Karpas-422 (cell line): ENCODE data around the gene OR2A25. TPM values are rescaled to one million over a fixed set of nuclear protein-coding genes. Genes with fewer than 3 reads are reported as not detected.
"Not testable (repeated sequence)": the region's sequence is repeated elsewhere in the genome, so short reads cannot be mapped to it uniquely, and the experiment has no call there.

Source experiments
- DNase-seq: peaks from one replicate; pipeline ENCODE4 v3.0.0-alpha.2; 2015
- H2AFZ ChIP-seq: fragments of 200-600 bp; sonication (generic); 2 replicates; pipeline ENCODE4 v1.6.1; 2014; ENCODE audit warnings: antibody characterized with exemption, low read length, mixed read lengths
- H3K27ac ChIP-seq: fragments of 200-600 bp; sonication (generic); 2 replicates; pipeline ENCODE4 v1.5.1; 2014; ENCODE audit warnings: mild to moderate bottlenecking, low read length, moderate library complexity
- H3K27me3 ChIP-seq: fragments of 200-600 bp; sonication (generic); 2 replicates; pipeline ENCODE4 v1.6.1; 2014; ENCODE audit warnings: low read length, mixed read lengths
- H3K36me3 ChIP-seq: fragments of 200-600 bp; sonication (generic); 2 replicates; pipeline ENCODE4 v1.6.1; 2014; ENCODE audit warnings: low read length, mixed read lengths; ENCODE audit not compliant: insufficient read depth
- H3K4me1 ChIP-seq: fragments of 200-600 bp; sonication (generic); 2 replicates; pipeline ENCODE4 v1.6.1; 2014; ENCODE audit warnings: mild to moderate bottlenecking, low read length, mixed read lengths
- H3K4me2 ChIP-seq: fragments of 200-600 bp; sonication (generic); 2 replicates; pipeline ENCODE4 v1.6.1; 2014; ENCODE audit warnings: low read length, low read depth, mild to moderate bottlenecking; ENCODE audit not compliant: poor library complexity, severe bottlenecking
- H3K4me3 ChIP-seq: fragments of 200-600 bp; sonication (generic); 2 replicates; pipeline ENCODE4 v1.5.1; 2014; ENCODE audit warnings: mild to moderate bottlenecking, antibody characterized with exemption, low read length, mixed read lengths
- H3K79me2 ChIP-seq: fragments of 200-600 bp; sonication (generic); 2 replicates; pipeline ENCODE4 v1.6.1; 2014; ENCODE audit warnings: mild to moderate bottlenecking, low read length, mixed read lengths
- H3K9ac ChIP-seq: fragments of 200-600 bp; sonication (generic); 2 replicates; pipeline ENCODE4 v1.6.0; 2014; ENCODE audit warnings: low read length
- H3K9me2 ChIP-seq: fragments of 200-600 bp; sonication (generic), shearing (Covaris generic); replicated peaks from 2 replicates; pipeline ENCODE4 v1.6.0; 2014; ENCODE audit warnings: mild to moderate bottlenecking, low read length, moderate library complexity; ENCODE audit not compliant: insufficient read depth
- H3K9me3 ChIP-seq: fragments of 300-700, 200-600 bp; sonication (generic); 2 replicates; pipeline ENCODE4 v1.6.1; 2014; ENCODE audit warnings: low read length, mixed read lengths
- H4K20me1 ChIP-seq: fragments of 200-600 bp; sonication (generic); 2 replicates; pipeline ENCODE4 v1.6.1; 2014; ENCODE audit warnings: mild to moderate bottlenecking, antibody characterized with exemption, low read length, low read depth; ENCODE audit not compliant: insufficient read depth
- total RNA-seq: library from RNA; depleted of rRNA; stranded (reverse); fragments of >200 nt; shearing (Covaris generic); gene quantifications from 2 replicates; pipeline ENCODE4 v1.2.3, GENCODE V29; 2014; ENCODE audit warnings: low replicate concordance

The OR2A25 gene
- total RNA-seq, 1 experiment from 2014 or later: not detected

GRCh38 chr7:144049491-144049890 is 20.1 kb upstream of the OR2A25 start:
- Histone ChIP-seq H2AFZ (no peak overlapping the region), H4K20me1 (no peaks in the 10 kb centered on the region), H3K9me3 (no peaks in the 10 kb centered on the region), H3K9ac (no peak overlapping the region), H3K9me2 (no peaks in the 10 kb centered on the region), H3K4me1 (no peaks in the 10 kb centered on the region), H3K4me3 (no peak overlapping the region), H3K27me3 (no peaks in the 10 kb centered on the region), H3K27ac (no peak overlapping the region), H3K79me2 (no peaks in the 10 kb centered on the region), H3K36me3 (no peaks in the 10 kb centered on the region), H3K4me2 (no peak overlapping the region)
- no peak for DNase-seq

- no peak for DNase-seq
- Histone ChIP-seq H3K27ac (no peak overlapping the region), H3K9me3 (no peaks in the 10 kb centered on the region), H3K27me3 (no peaks in the 10 kb centered on the region), H3K36me3 (no peaks in the 10 kb centered on the region), H3K4me3 (no peak overlapping the region), H2AFZ (no peak overlapping the region), H4K20me1 (no peaks in the 10 kb centered on the region), H3K4me1 (no peaks in the 10 kb centered on the region), H3K79me2 (no peaks in the 10 kb centered on the region), H3K4me2 (no peak overlapping the region), H3K9me2 (no peaks in the 10 kb centered on the region), H3K9ac (no peak overlapping the region)
These were observed 19.5 kb upstream of the OR2A25 start for GRCh38 chr7:144050093-144050492.

- not testable (repeated sequence) for H3K4me3 ChIP-seq, H2AFZ ChIP-seq, H3K36me3 ChIP-seq, H3K27ac ChIP-seq, H3K9me2 ChIP-seq, H4K20me1 ChIP-seq, H3K4me2 ChIP-seq, DNase-seq, H3K4me1 ChIP-seq, H3K79me2 ChIP-seq, H3K27me3 ChIP-seq, H3K9me3 ChIP-seq, H3K9ac ChIP-seq
These were observed 18.7 kb upstream of the OR2A25 start for GRCh38 chr7:144050884-144051283.

GRCh38 chr7:144057954-144058353 is 11.7 kb upstream of the OR2A25 start:
- H3K36me3 ChIP-seq: no peaks in the 10 kb centered on the region
- DNase-seq: no peak
- H3K27me3 ChIP-seq: no peaks in the 10 kb centered on the region
- no peak overlapping the region for H3K4me3 ChIP-seq
- H3K27ac ChIP-seq: no peak overlapping the region
- no peaks in the 10 kb centered on the region for H3K79me2 ChIP-seq
- H3K4me2 ChIP-seq: no peak overlapping the region
- no peaks in the 10 kb centered on the region for H3K4me1 ChIP-seq
- H2AFZ ChIP-seq: no peak overlapping the region
- no peaks in the 10 kb centered on the region for H4K20me1 ChIP-seq
- H3K9me2 ChIP-seq: no peaks in the 10 kb centered on the region
- no peak overlapping the region for H3K9ac ChIP-seq
- H3K9me3 ChIP-seq: no peaks in the 10 kb centered on the region

- H3K4me2 ChIP-seq: no peak overlapping the region
- no peaks in the 10 kb centered on the region for H4K20me1 ChIP-seq
- no peaks in the 10 kb centered on the region for H3K79me2 ChIP-seq
- H3K27me3 ChIP-seq: no peaks in the 10 kb centered on the region
- no peak overlapping the region for H3K27ac ChIP-seq
- H3K9me2 ChIP-seq: no peaks in the 10 kb centered on the region
- H3K36me3 ChIP-seq: no peaks in the 10 kb centered on the region
- H3K4me3 ChIP-seq: no peak overlapping the region
- peak; percentile 68 for DNase-seq
- H3K9me3 ChIP-seq: no peaks in the 10 kb centered on the region
- no peaks in the 10 kb centered on the region for H3K4me1 ChIP-seq
- no peak overlapping the region for H3K9ac ChIP-seq
- H2AFZ ChIP-seq: no peak overlapping the region
These were observed 5.9 kb upstream of the OR2A25 start for GRCh38 chr7:144063710-144064109.

- Histone ChIP-seq H4K20me1 (no peaks in the 10 kb centered on the region), H3K9me3 (no peaks in the 10 kb centered on the region), H3K36me3 (no peaks in the 10 kb centered on the region), H3K27me3 (no peaks in the 10 kb centered on the region), H3K4me1 (no peaks in the 10 kb centered on the region), H3K27ac (no peak overlapping the region), H3K79me2 (no peaks in the 10 kb centered on the region), H3K4me2 (no peak overlapping the region), H3K9me2 (no peaks in the 10 kb centered on the region), H2AFZ (no peak overlapping the region), H3K9ac (no peak overlapping the region), H3K4me3 (no peak overlapping the region)
- DNase-seq: no peak
These were observed 342 bp downstream of the OR2A25 start for GRCh38 chr7:144069953-144070352.

GRCh38 chr7:144074374-144074773 is 4.8 kb downstream of the OR2A25 start:
- no peak for DNase-seq
- H3K4me2 ChIP-seq: no peak overlapping the region
- H3K79me2 ChIP-seq: no peaks in the 10 kb centered on the region
- no peaks in the 10 kb centered on the region for H4K20me1 ChIP-seq
- no peak overlapping the region for H3K4me3 ChIP-seq
- H3K9ac ChIP-seq: no peak overlapping the region
- no peak overlapping the region for H3K27ac ChIP-seq
- H3K36me3 ChIP-seq: no peaks in the 10 kb centered on the region
- H3K9me3 ChIP-seq: no peaks in the 10 kb centered on the region
- H3K4me1 ChIP-seq: no peaks in the 10 kb centered on the region
- no peak overlapping the region for H2AFZ ChIP-seq
- no peaks in the 10 kb centered on the region for H3K27me3 ChIP-seq
- no peaks in the 10 kb centered on the region for H3K9me2 ChIP-seq

GRCh38 chr7:144085978-144086377 is 16.4 kb downstream of the OR2A25 start, which contains the start of gene OR2A12:
Gene OR2A12, plus strand, starts transcription at chr7:144086278. Its CDS starts 8,830 bp downstream, at chr7:144095108.
- Histone ChIP-seq H3K27me3 (no peaks in the 10 kb centered on the region), H3K36me3 (no peaks in the 10 kb centered on the region), H3K9ac (no peak within 1 kb of the TSS), H3K4me2 (no peak within 1 kb of the TSS), H2AFZ (no peak within 1 kb of the TSS), H3K9me2 (no peaks in the 10 kb centered on the region), H3K9me3 (no peaks in the 10 kb centered on the region), H4K20me1 (no peaks in the 10 kb centered on the region), H3K79me2 (no peaks in the 10 kb centered on the region), H3K4me3 (no peak within 1 kb of the TSS), H3K4me1 (no peaks in the 10 kb centered on the region), H3K27ac (no peak within 1 kb of the TSS)
- DNase-seq: no peak

- Histone ChIP-seq H3K9me2 (no peaks in the 10 kb centered on the region), H3K27ac (no peak overlapping the region)
- DNase-seq: no peak
These were observed 17.1 kb downstream of the OR2A25 start for GRCh38 chr7:144086730-144087129.

More at GRCh38 chr7:144086730-144087129, 17.1 kb downstream of the OR2A25 start:
- Histone ChIP-seq H3K4me2 (no peak overlapping the region), H2AFZ (no peak overlapping the region), H3K4me1 (no peaks in the 10 kb centered on the region), H3K4me3 (no peak overlapping the region), H4K20me1 (no peaks in the 10 kb centered on the region), H3K79me2 (no peaks in the 10 kb centered on the region), H3K27me3 (no peaks in the 10 kb centered on the region), H3K36me3 (no peaks in the 10 kb centered on the region), H3K9ac (no peak overlapping the region), H3K9me3 (no peaks in the 10 kb centered on the region)
